IgD-negative memory B cell (primary cell): ENCODE measurements around the gene CHRDL2. TPM values are rescaled to one million over a fixed set of nuclear protein-coding genes. Genes with fewer than 3 reads are reported as not detected.

ENCODE experiments used
- H3K27ac Mint-ChIP-seq, 3 donors: one replicate each; pipeline ENCODE4 v1.8.0; 2020 to 2022; ENCODE audit warnings: mild to moderate bottlenecking in 3 of 3, mixed read lengths in 3 of 3, moderate library complexity in 1 of 3
- H3K27me3 Mint-ChIP-seq: one replicate; pipeline ENCODE4 v1.8.0; 2021; ENCODE audit warnings: mixed read lengths
- H3K36me3 Mint-ChIP-seq: one replicate; pipeline ENCODE4 v1.8.0; 2020; ENCODE audit warnings: mild to moderate bottlenecking, mixed read lengths
- H3K4me1 Mint-ChIP-seq, 3 donors: one replicate each; pipeline ENCODE4 v1.8.0; 2020 to 2022; ENCODE audit warnings: mixed read lengths in 3 of 3, mild to moderate bottlenecking in 1 of 3
- H3K4me3 Mint-ChIP-seq, 4 donors: one replicate each; pipeline ENCODE4 v1.8.0; 2020 to 2022; ENCODE audit warnings: mild to moderate bottlenecking in 4 of 4, mixed read lengths in 4 of 4, moderate library complexity in 3 of 4
- H3K9me3 Mint-ChIP-seq, 3 donors: one replicate each; pipeline ENCODE4 v1.8.0; 2020 to 2021; ENCODE audit warnings: mixed read lengths in 3 of 3, mild to moderate bottlenecking in 1 of 3
- polyA plus RNA-seq: library from polyadenylated mRNA; unstranded; fragments of 300-500 nt; fragmentation: Illumina TruSeq; gene quantifications from one replicate; pipeline ENCODE4 v1.2.3, GENCODE V29; 2021

CHRDL2 gene
- polyA plus RNA-seq, 1 donor from 2014 or later: not detected

GRCh38 chr11:74735365-74735928 is 4.2 kb upstream of the CHRDL2 start:
- Mint-ChIP-seq H3K4me1 (peaks cover 1 to 11% (median 10%) of the 10 kb centered on the region in 3 donors), H3K27me3 (peaks cover 41% of the 10 kb centered on the region), H3K36me3 (peaks cover 4% of the 10 kb centered on the region), H3K27ac (no peak overlapping the region), H3K4me3 (no peak overlapping the region), H3K9me3 (peaks cover 0 to 1% (median 0%) of the 10 kb centered on the region in 3 donors)

- Mint-ChIP-seq H3K27me3 (peaks cover 49% of the 10 kb centered on the region), H3K36me3 (peaks cover 4% of the 10 kb centered on the region), H3K27ac (no peak overlapping the region), H3K4me1 (peaks cover 1 to 7% (median 7%) of the 10 kb centered on the region in 3 donors), H3K4me3 (no peak overlapping the region), H3K9me3 (peaks cover 0 to 1% (median 0%) of the 10 kb centered on the region in 3 donors)
Observed at GRCh38 chr11:74734559-74734925, 3.3 kb upstream of the CHRDL2 start.

GRCh38 chr11:74730571-74731260 is 510 bp downstream of the CHRDL2 start:
- Mint-ChIP-seq H3K9me3 (peaks cover 0 to 1% (median 0%) of the 10 kb centered on the region in 3 donors), H3K4me3 (peak overlapping the region in 1 of 4 donors; percentile 66), H3K36me3 (peaks cover 4% of the 10 kb centered on the region), H3K4me1 (peaks cover 5 to 7% (median 7%) of the 10 kb centered on the region in 3 donors), H3K27ac (no peak overlapping the region), H3K27me3 (peaks cover 48% of the 10 kb centered on the region)

- Mint-ChIP-seq H3K36me3 (peaks cover 4% of the 10 kb centered on the region), H3K27me3 (peaks cover 50% of the 10 kb centered on the region), H3K9me3 (peaks cover 0 to 1% (median 0%) of the 10 kb centered on the region in 3 donors), H3K27ac (no peak overlapping the region), H3K4me1 (peaks cover 5 to 7% (median 7%) of the 10 kb centered on the region in 3 donors), H3K4me3 (peak overlapping the region in 1 of 4 donors; percentile 29)
Observed at GRCh38 chr11:74729397-74729796, 1.8 kb downstream of the CHRDL2 start.

- H3K27me3 Mint-ChIP-seq: peaks cover 31% of the 10 kb centered on the region
- no peaks in the 10 kb centered on the region for H3K36me3 Mint-ChIP-seq
- peak overlapping the region in 1 of 4 donors; percentile 37 for H3K4me3 Mint-ChIP-seq
- no peaks in the 10 kb centered on the region for H3K9me3 Mint-ChIP-seq
- H3K4me1 Mint-ChIP-seq: peaks cover 0 to 4% (median 4%) of the 10 kb centered on the region in 3 donors
- no peak overlapping the region for H3K27ac Mint-ChIP-seq
Observed at GRCh38 chr11:74726547-74727182, 4.6 kb downstream of the CHRDL2 start.

- H3K9me3 Mint-ChIP-seq: no peaks in the 10 kb centered on the region
- H3K4me3 Mint-ChIP-seq: no peak overlapping the region
- peaks cover 26% of the 10 kb centered on the region for H3K27me3 Mint-ChIP-seq
- H3K27ac Mint-ChIP-seq: no peak overlapping the region
- no peaks in the 10 kb centered on the region for H3K36me3 Mint-ChIP-seq
- H3K4me1 Mint-ChIP-seq: peaks cover 0 to 4% (median under 1%) of the 10 kb centered on the region in 3 donors
Observed at GRCh38 chr11:74725701-74726100, 5.5 kb downstream of the CHRDL2 start.

GRCh38 chr11:74723511-74723910 is 7.7 kb downstream of the CHRDL2 start:
- Mint-ChIP-seq H3K27me3 (peaks cover 15% of the 10 kb centered on the region), H3K27ac (no peak overlapping the region), H3K9me3 (no peaks in the 10 kb centered on the region), H3K36me3 (no peaks in the 10 kb centered on the region), H3K4me3 (no peak overlapping the region), H3K4me1 (peaks cover 0 to 2% (median 0%) of the 10 kb centered on the region in 3 donors)

GRCh38 chr11:74721479-74721835 is 9.8 kb downstream of the CHRDL2 start:
- H3K4me3 Mint-ChIP-seq: no peak overlapping the region
- H3K4me1 Mint-ChIP-seq: peaks cover 0 to 1% (median 0%) of the 10 kb centered on the region in 3 donors
- no peaks in the 10 kb centered on the region for H3K9me3 Mint-ChIP-seq
- no peaks in the 10 kb centered on the region for H3K36me3 Mint-ChIP-seq
- H3K27me3 Mint-ChIP-seq: peaks cover 14% of the 10 kb centered on the region
- no peak overlapping the region for H3K27ac Mint-ChIP-seq

- Mint-ChIP-seq H3K27ac (no peak overlapping the region), H3K9me3 (no peaks in the 10 kb centered on the region), H3K4me1 (no peaks in the 10 kb centered on the region), H3K36me3 (no peaks in the 10 kb centered on the region), H3K4me3 (no peak overlapping the region), H3K27me3 (peaks cover 12% of the 10 kb centered on the region)
Observed at GRCh38 chr11:74720596-74721478, 10.4 kb downstream of the CHRDL2 start.

- no peaks in the 10 kb centered on the region for H3K9me3 Mint-ChIP-seq
- H3K4me3 Mint-ChIP-seq: no peak overlapping the region
- H3K27me3 Mint-ChIP-seq: peaks cover 3% of the 10 kb centered on the region
- no peaks in the 10 kb centered on the region for H3K4me1 Mint-ChIP-seq
- H3K36me3 Mint-ChIP-seq: no peaks in the 10 kb centered on the region
- H3K27ac Mint-ChIP-seq: no peak overlapping the region
Observed at GRCh38 chr11:74719011-74719410, 12.2 kb downstream of the CHRDL2 start.

- H3K9me3 Mint-ChIP-seq: no peaks in the 10 kb centered on the region
- peaks cover 0 to 2% (median 0%) of the 10 kb centered on the region in 3 donors for H3K4me1 Mint-ChIP-seq
- H3K4me3 Mint-ChIP-seq: no peak overlapping the region
- H3K27me3 Mint-ChIP-seq: peaks cover 5% of the 10 kb centered on the region
- peak overlapping the region in 1 of 3 donors; percentile 69 for H3K27ac Mint-ChIP-seq
- H3K36me3 Mint-ChIP-seq: no peaks in the 10 kb centered on the region
Observed at GRCh38 chr11:74717221-74717969, 13.8 kb downstream of the CHRDL2 start.

GRCh38 chr11:74714904-74715303 is 16.3 kb downstream of the CHRDL2 start:
- Mint-ChIP-seq H3K4me3 (no peak overlapping the region), H3K4me1 (peaks cover 0 to 2% (median 0%) of the 10 kb centered on the region in 3 donors), H3K36me3 (no peaks in the 10 kb centered on the region), H3K9me3 (no peaks in the 10 kb centered on the region), H3K27me3 (peaks cover 5% of the 10 kb centered on the region), H3K27ac (no peak overlapping the region)

- Mint-ChIP-seq H3K4me1 (peaks cover 0 to 2% (median 0%) of the 10 kb centered on the region in 3 donors), H3K36me3 (no peaks in the 10 kb centered on the region), H3K9me3 (no peaks in the 10 kb centered on the region), H3K27ac (no peak overlapping the region), H3K4me3 (no peak overlapping the region), H3K27me3 (peaks cover 5% of the 10 kb centered on the region)
Observed at GRCh38 chr11:74713686-74714085, 17.5 kb downstream of the CHRDL2 start.

GRCh38 chr11:74710281-74710938 is 20.8 kb downstream of the CHRDL2 start:
- H3K27me3 Mint-ChIP-seq: peaks cover 3% of the 10 kb centered on the region
- peaks cover 0 to 2% (median 0%) of the 10 kb centered on the region in 3 donors for H3K4me1 Mint-ChIP-seq
- no peaks in the 10 kb centered on the region for H3K36me3 Mint-ChIP-seq
- no peaks in the 10 kb centered on the region for H3K9me3 Mint-ChIP-seq
- H3K27ac Mint-ChIP-seq: no peak overlapping the region
- H3K4me3 Mint-ChIP-seq: no peak overlapping the region
